GM12801 (cell line): ENCODE data around the gene SEMA6B.

ENCODE experiments used
- CTCF ChIP-seq: IDR thresholded peaks from one replicate; pipeline ENCODE4 v1.5.1; 2011; ENCODE audit warnings: control low read depth; ENCODE audit not compliant: insufficient read length; ENCODE audit errors: extremely low read depth

Gene SEMA6B

GRCh38 chr19:4521170-4521887, 38.2 kb downstream of the SEMA6B start:
- TF ChIP-seq CTCF = no peak

- TF ChIP-seq CTCF = no peak
These were observed 39.8 kb downstream of the SEMA6B start for GRCh38 chr19:4519521-4520277.

- no peak for TF ChIP-seq CTCF
These were observed 40.4 kb downstream of the SEMA6B start for GRCh38 chr19:4519172-4519496.

GRCh38 chr19:4518345-4519171, 40.9 kb downstream of the SEMA6B start, which contains the start of gene PLIN4:
Gene PLIN4 (minus strand): TSS chr19:4518486. CDS start chr19:4518272, 214 bp downstream.
- TF ChIP-seq CTCF = no peak

- no peak for TF ChIP-seq CTCF
These were observed 41.9 kb downstream of the SEMA6B start for GRCh38 chr19:4517451-4518057.

- TF ChIP-seq CTCF = no peak
These were observed 42.6 kb downstream of the SEMA6B start for GRCh38 chr19:4516939-4517300.
